ENCODE measurements around the gene CROT.

CROT gene

GRCh38 chr7:87435546-87435945 is 90.1 kb downstream of the CROT start:
- no peaks in the 10 kb centered on the region for H3K36me3 ChIP-seq (replicated peaks; ENCODE audit: low read depth, low read length)

GRCh38 chr7:87445897-87446296 is 100.4 kb downstream of the CROT start:
- H3K27me3 ChIP-seq (ENCODE audit: low read depth, low read length), result peaks cover 13% of the 10 kb centered on the region; the same call in 1 of the 2 replicates
- H3K36me3 ChIP-seq (replicated peaks; ENCODE audit: low read depth, low read length), result peaks cover 6% of the 10 kb centered on the region
- H3K79me2 ChIP-seq (ENCODE audit: low read length), result no peaks in the 10 kb centered on the region
- H3K9ac ChIP-seq (ENCODE audit: low read length), result no peak overlapping the region
- peak overlapping the region; percentile 67 for H3K4me2 ChIP-seq (ENCODE audit: low read length)
- peaks cover 57% of the 10 kb centered on the region for H3K4me1 ChIP-seq (ENCODE audit: low read length)
- no peak overlapping the region for H2AFZ ChIP-seq (ENCODE audit: low read depth, low read length)
- no peaks in the 10 kb centered on the region for H4K20me1 ChIP-seq (ENCODE audit: insufficient read depth, low read length)
- TF ChIP-seq, protein P1, sequence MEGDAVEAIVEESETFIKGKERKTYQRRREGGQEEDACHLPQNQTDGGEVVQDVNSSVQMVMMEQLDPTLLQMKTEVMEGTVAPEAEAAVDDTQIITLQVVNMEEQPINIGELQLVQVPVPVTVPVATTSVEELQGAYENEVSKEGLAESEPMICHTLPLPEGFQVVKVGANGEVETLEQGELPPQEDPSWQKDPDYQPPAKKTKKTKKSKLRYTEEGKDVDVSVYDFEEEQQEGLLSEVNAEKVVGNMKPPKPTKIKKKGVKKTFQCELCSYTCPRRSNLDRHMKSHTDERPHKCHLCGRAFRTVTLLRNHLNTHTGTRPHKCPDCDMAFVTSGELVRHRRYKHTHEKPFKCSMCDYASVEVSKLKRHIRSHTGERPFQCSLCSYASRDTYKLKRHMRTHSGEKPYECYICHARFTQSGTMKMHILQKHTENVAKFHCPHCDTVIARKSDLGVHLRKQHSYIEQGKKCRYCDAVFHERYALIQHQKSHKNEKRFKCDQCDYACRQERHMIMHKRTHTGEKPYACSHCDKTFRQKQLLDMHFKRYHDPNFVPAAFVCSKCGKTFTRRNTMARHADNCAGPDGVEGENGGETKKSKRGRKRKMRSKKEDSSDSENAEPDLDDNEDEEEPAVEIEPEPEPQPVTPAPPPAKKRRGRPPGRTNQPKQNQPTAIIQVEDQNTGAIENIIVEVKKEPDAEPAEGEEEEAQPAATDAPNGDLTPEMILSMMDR (IDR thresholded peaks at IDR 0.05; ENCODE audit: low read depth, low read length), result no peak
- no peak for TF ChIP-seq EZH2phosphoT487 (IDR thresholded peaks at IDR 0.05; ENCODE audit: low read depth)
- H3K4me3 ChIP-seq (ENCODE audit: low read length), result peak overlapping the region; percentile 30; the same call in 1 of the 2 replicates
- no peaks in the 10 kb centered on the region for H3K9me3 ChIP-seq (ENCODE audit: insufficient read depth, low read length)
- H3K27ac ChIP-seq (ENCODE audit: low read length), result peak overlapping the region; percentile 61

More at GRCh38 chr7:87435546-87435945, 90.1 kb downstream of the CROT start:
- Histone ChIP-seq H3K27me3 (ENCODE audit: low read depth, low read length) (no peaks in the 10 kb centered on the region), H3K79me2 (ENCODE audit: low read length) (no peaks in the 10 kb centered on the region), H3K4me2 (ENCODE audit: low read length) (0 out of 2 replicates have a peak overlapping the region, but pooled peaks have one; percentile 6), H3K4me3 (ENCODE audit: low read length) (no peak overlapping the region), H3K9me3 (ENCODE audit: insufficient read depth, low read length) (no peaks in the 10 kb centered on the region), H3K9ac (ENCODE audit: low read length) (no peak overlapping the region), H3K27ac (ENCODE audit: low read length) (no peak overlapping the region), H4K20me1 (ENCODE audit: insufficient read depth, low read length) (no peaks in the 10 kb centered on the region), H2AFZ (ENCODE audit: low read depth, low read length) (no peak overlapping the region), H3K4me1 (ENCODE audit: low read length) (peaks cover 11% of the 10 kb centered on the region)
- TF ChIP-seq, protein P1 (IDR thresholded peaks at IDR 0.05; ENCODE audit: low read depth, low read length), result no peak
- TF ChIP-seq EZH2phosphoT487 (IDR thresholded peaks at IDR 0.05; ENCODE audit: low read depth), result no peak

DNA sequence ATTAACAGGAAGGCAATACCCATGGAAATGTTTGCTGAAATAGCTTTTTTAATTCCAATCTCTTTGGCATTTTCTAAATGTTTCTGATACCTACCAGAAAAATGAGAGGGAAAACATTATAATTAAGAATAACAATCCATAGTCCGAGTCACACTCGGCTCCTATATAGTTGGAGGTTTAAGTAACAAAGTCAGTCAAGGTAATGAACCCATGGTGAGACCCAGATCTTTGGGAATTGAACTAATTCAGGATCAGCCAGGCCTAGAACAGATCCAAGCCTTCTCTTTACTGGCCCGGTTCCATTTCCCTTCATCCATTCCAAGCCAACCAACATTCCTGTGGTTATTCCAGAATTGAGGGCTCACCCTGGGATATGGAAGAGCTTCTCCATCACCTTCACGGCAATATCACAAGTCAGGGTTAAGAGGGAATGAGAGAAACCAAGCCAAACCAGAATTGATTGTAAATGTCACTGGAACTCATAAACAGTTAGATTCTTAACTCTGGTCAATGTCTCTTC is 101.7 kb downstream of the CROT start:
- TF ChIP-seq, protein P1 (IDR thresholded peaks at IDR 0.05; ENCODE audit: low read depth, low read length), result no peak
- no peak for TF ChIP-seq EZH2phosphoT487 (IDR thresholded peaks at IDR 0.05; ENCODE audit: low read depth)
- peaks cover 63% of the 10 kb centered on the region for H3K4me1 ChIP-seq (ENCODE audit: low read length)
- H4K20me1 ChIP-seq (ENCODE audit: insufficient read depth, low read length), result no peaks in the 10 kb centered on the region
- no peaks in the 10 kb centered on the region for H3K79me2 ChIP-seq (ENCODE audit: low read length)
- no peak overlapping the region for H3K4me3 ChIP-seq (ENCODE audit: low read length)
- no peaks in the 10 kb centered on the region for H3K9me3 ChIP-seq (ENCODE audit: insufficient read depth, low read length)
- H3K4me2 ChIP-seq (ENCODE audit: low read length), result no peak overlapping the region
- no peak overlapping the region for H3K27ac ChIP-seq (ENCODE audit: low read length)
- peaks cover 6% of the 10 kb centered on the region for H3K36me3 ChIP-seq (replicated peaks; ENCODE audit: low read depth, low read length)
- H2AFZ ChIP-seq (ENCODE audit: low read depth, low read length), result no peak overlapping the region
- H3K9ac ChIP-seq (ENCODE audit: low read length), result no peak overlapping the region
- peaks cover 13% of the 10 kb centered on the region; the same call in 1 of the 2 replicates for H3K27me3 ChIP-seq (ENCODE audit: low read depth, low read length)

DNA sequence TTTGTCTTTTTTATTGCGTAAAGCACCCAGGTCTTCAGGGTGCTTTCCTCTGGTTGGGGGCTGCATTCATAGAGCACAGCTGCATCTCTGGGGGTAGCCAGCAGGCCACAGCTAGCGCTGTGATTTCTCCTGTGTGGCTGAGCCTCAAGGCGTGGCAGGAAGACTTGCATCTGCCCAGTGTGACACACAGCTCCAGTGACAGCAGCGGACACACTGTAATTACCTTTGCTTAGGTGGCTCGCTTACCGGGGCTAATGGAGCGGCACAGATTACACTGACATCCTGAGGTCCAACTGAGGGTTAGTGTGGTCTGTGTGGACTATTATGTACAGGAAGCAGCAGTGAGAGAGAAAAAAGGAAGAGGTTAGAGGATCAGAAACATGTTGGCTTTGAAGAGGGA is 102.9 kb downstream of the CROT start:
- Histone ChIP-seq H3K27ac (ENCODE audit: low read length) (no peak overlapping the region), H3K4me2 (ENCODE audit: low read length) (peak overlapping the region; percentile 55), H3K9me3 (ENCODE audit: insufficient read depth, low read length) (no peaks in the 10 kb centered on the region), H3K36me3 (replicated peaks; ENCODE audit: low read depth, low read length) (no peaks in the 10 kb centered on the region), H3K4me3 (ENCODE audit: low read length) (peak overlapping the region; percentile 22; the same call in 1 of the 2 replicates), H3K4me1 (ENCODE audit: low read length) (peaks cover 63% of the 10 kb centered on the region), H3K79me2 (ENCODE audit: low read length) (no peaks in the 10 kb centered on the region), H4K20me1 (ENCODE audit: insufficient read depth, low read length) (no peaks in the 10 kb centered on the region), H3K9ac (ENCODE audit: low read length) (no peak overlapping the region), H2AFZ (ENCODE audit: low read depth, low read length) (no peak overlapping the region), H3K27me3 (ENCODE audit: low read depth, low read length) (peaks cover 7% of the 10 kb centered on the region; the same call in 1 of the 2 replicates)
- no peak for TF ChIP-seq EZH2phosphoT487 (IDR thresholded peaks at IDR 0.05; ENCODE audit: low read depth)
- TF ChIP-seq, protein P1 (IDR thresholded peaks at IDR 0.05; ENCODE audit: low read depth, low read length), result no peak

All from OCI-LY3 (cell line).